Loucy (cell line): Measurements from ENCODE around the gene TBC1D22A.

Source experiments
- H2AFZ ChIP-seq: fragments of 200-600 bp; sonication (generic); 2 replicates; pipeline ENCODE4 v1.6.0; 2016; ENCODE audit warnings: antibody characterized with exemption, mild to moderate bottlenecking, low read length, moderate library complexity
- H3F3A ChIP-seq: fragments of 200-600 bp; 2 replicates; pipeline ENCODE4 v1.6.0; 2016; ENCODE audit warnings: antibody characterized with exemption, low read depth, mild to moderate bottlenecking
- H3K27me3 ChIP-seq: fragments of 200-600 bp; sonication (generic); 2 replicates; pipeline ENCODE4 v1.6.1; 2014; ENCODE audit warnings: low read length, mild to moderate bottlenecking; ENCODE audit not compliant: insufficient read depth, poor library complexity, severe bottlenecking
- H3K36me3 ChIP-seq: fragments of 200-600 bp; sonication (generic); 2 replicates; pipeline ENCODE4 v1.6.1; 2016; ENCODE audit warnings: low read length; ENCODE audit not compliant: insufficient read depth
- H3K4me1 ChIP-seq: fragments of 200-600 bp; sonication (generic); 2 replicates; pipeline ENCODE4 v1.5.1; 2014; ENCODE audit warnings: low read length, mild to moderate bottlenecking; ENCODE audit not compliant: insufficient read depth, poor library complexity, severe bottlenecking
- H3K4me2 ChIP-seq: fragments of 200-600 bp; sonication (generic); 2 replicates; pipeline ENCODE4 v1.6.0; 2014; ENCODE audit warnings: antibody characterized with exemption, low read length, low read depth, mild to moderate bottlenecking; ENCODE audit not compliant: poor library complexity, severe bottlenecking
- H3K4me3 ChIP-seq: fragments of 200-600 bp; sonication (generic); 2 replicates; pipeline ENCODE4 v1.5.1; 2014; ENCODE audit warnings: low read length, mild to moderate bottlenecking, mixed read lengths; ENCODE audit not compliant: poor library complexity, severe bottlenecking
- H3K79me2 ChIP-seq: fragments of 200-600 bp; sonication (generic); 2 replicates; pipeline ENCODE4 v1.6.1; 2014; ENCODE audit warnings: low read length; ENCODE audit not compliant: insufficient read depth
- H3K9ac ChIP-seq: fragments of 200-600 bp; sonication (generic); 2 replicates; pipeline ENCODE4 v1.6.0; 2014; ENCODE audit warnings: mild to moderate bottlenecking, low read depth, low read length, moderate library complexity; ENCODE audit not compliant: poor library complexity, severe bottlenecking
- H3K9me2 ChIP-seq: fragments of 200-600 bp; sonication (generic); replicated peaks from 2 replicates; pipeline ENCODE4 v1.6.1; 2016; ENCODE audit warnings: low read depth, low read length, mixed read lengths
- H3K9me3 ChIP-seq: fragments of 200-600 bp; sonication (generic); 2 replicates; pipeline ENCODE4 v1.6.1; 2014; ENCODE audit warnings: mild to moderate bottlenecking, antibody characterized with exemption, low read length, low read depth; ENCODE audit not compliant: insufficient read depth
- H4K20me1 ChIP-seq: fragments of 200-600 bp; sonication (generic); 2 replicates; pipeline ENCODE4 v1.6.0; 2014; ENCODE audit warnings: antibody characterized with exemption, low read length, mild to moderate bottlenecking; ENCODE audit not compliant: insufficient read depth, poor library complexity, severe bottlenecking
- CTCF ChIP-seq: fragments of 200-600 bp; sonication (generic); conservative IDR thresholded peaks from 2 replicates; pipeline ENCODE4 v1.5.1; 2014; ENCODE audit warnings: mild to moderate bottlenecking, antibody characterized with exemption, low read length
- EZH2phosphoT487 ChIP-seq: fragments of 200-600 bp; IDR thresholded peaks from 2 replicates; pipeline ENCODE4 v1.6.1; 2018; ENCODE audit warnings: antibody characterized with exemption, mild to moderate bottlenecking, moderate library complexity, borderline replicate concordance

The TBC1D22A gene

GRCh38 chr22:46865052-46865434 is 102.6 kb downstream of the TBC1D22A start:
- no peak overlapping the region for H2AFZ ChIP-seq
- no peak overlapping the region for H3K9ac ChIP-seq
- H3K9me2 ChIP-seq, result no peaks in the 10 kb centered on the region
- no peak overlapping the region for H3K4me2 ChIP-seq
- H3F3A ChIP-seq, result no peaks in the 10 kb centered on the region
- H4K20me1 ChIP-seq, result no peaks in the 10 kb centered on the region
- TF ChIP-seq EZH2phosphoT487 (no peak), CTCF (no peak)
- peaks cover 5% of the 10 kb centered on the region; the same call in 1 of the 2 replicates for H3K36me3 ChIP-seq
- H3K27me3 ChIP-seq, result no peaks in the 10 kb centered on the region
- H3K4me1 ChIP-seq, result no peaks in the 10 kb centered on the region
- H3K4me3 ChIP-seq, result no peak overlapping the region
- H3K9me3 ChIP-seq, result no peaks in the 10 kb centered on the region
- H3K79me2 ChIP-seq, result no peaks in the 10 kb centered on the region; the same call in 1 of the 2 replicates

DNA sequence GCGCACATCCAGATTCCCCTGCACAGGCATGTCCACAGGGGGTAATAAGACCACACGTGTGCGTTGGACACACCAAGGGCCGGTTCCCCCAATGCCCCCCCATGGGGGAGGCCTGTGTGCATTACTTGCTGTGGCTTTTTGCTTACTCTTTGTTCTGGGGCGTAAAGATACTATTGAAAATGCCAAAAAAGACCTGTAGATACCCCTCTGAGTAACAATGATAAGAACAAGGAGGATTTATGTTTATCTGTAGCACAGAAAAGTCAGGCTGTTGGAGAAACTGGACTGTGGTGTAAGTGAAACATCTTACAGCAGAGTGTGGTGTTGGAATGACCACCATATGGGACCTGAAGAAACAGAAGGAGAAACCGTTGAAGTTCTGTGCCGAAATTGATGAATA is 103.2 kb downstream of the TBC1D22A start:
- no peaks in the 10 kb centered on the region for H4K20me1 ChIP-seq
- H2AFZ ChIP-seq, result no peak overlapping the region
- no peaks in the 10 kb centered on the region for H3K4me1 ChIP-seq
- H3K27me3 ChIP-seq, result no peaks in the 10 kb centered on the region
- no peaks in the 10 kb centered on the region for H3F3A ChIP-seq
- TF ChIP-seq CTCF (no peak), EZH2phosphoT487 (no peak)
- peaks cover 11% of the 10 kb centered on the region; the same call in 1 of the 2 replicates for H3K36me3 ChIP-seq
- no peaks in the 10 kb centered on the region; the same call in 1 of the 2 replicates for H3K79me2 ChIP-seq
- H3K4me3 ChIP-seq, result no peak overlapping the region
- no peak overlapping the region for H3K4me2 ChIP-seq
- no peaks in the 10 kb centered on the region for H3K9me2 ChIP-seq
- H3K9ac ChIP-seq, result no peak overlapping the region
- H3K9me3 ChIP-seq, result no peaks in the 10 kb centered on the region

DNA sequence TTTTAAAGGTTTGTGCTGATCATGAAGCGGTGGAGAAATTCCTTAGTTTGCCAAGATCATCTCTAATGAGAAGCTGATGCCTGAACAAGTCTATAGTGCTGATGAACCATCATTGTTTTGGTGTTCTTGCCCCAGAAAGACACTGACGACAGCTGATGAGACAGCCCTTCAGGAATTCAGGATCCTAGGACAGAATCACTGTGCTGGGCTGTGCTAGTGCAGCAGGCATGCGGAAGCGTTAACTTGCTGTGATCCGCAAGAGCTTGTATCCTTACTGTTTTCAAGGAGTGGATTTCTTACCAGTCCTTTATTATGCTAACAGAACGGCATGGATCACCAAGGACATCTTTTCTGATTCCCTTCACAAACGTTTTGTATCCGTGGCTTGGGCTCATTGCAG is 104.1 kb downstream of the TBC1D22A start:
- Histone ChIP-seq H3F3A (no peaks in the 10 kb centered on the region), H3K4me1 (no peaks in the 10 kb centered on the region)
- TF ChIP-seq EZH2phosphoT487 (no peak), CTCF (no peak)

More for the DNA sequence above, 104.1 kb downstream of the TBC1D22A start:
- Histone ChIP-seq H3K9ac (no peak overlapping the region), H3K79me2 (no peaks in the 10 kb centered on the region; the same call in 1 of the 2 replicates), H3K4me2 (no peak overlapping the region), H2AFZ (no peak overlapping the region), H3K4me3 (no peak overlapping the region), H3K36me3 (peaks cover 17% of the 10 kb centered on the region; the same call in 1 of the 2 replicates), H3K9me3 (peaks cover 6% of the 10 kb centered on the region; the same call in 1 of the 2 replicates), H3K27me3 (no peaks in the 10 kb centered on the region), H4K20me1 (no peaks in the 10 kb centered on the region), H3K9me2 (no peaks in the 10 kb centered on the region)
